COLO668 (cell line): ENCODE measurements around the gene SUMO2.

Source experiments
- DNase-seq: peaks from one replicate; lab custom pipeline; 2025; ENCODE audit not compliant: unreplicated experiment; lab: John Stamatoyannopoulos, UW

SUMO2 gene

DNA sequence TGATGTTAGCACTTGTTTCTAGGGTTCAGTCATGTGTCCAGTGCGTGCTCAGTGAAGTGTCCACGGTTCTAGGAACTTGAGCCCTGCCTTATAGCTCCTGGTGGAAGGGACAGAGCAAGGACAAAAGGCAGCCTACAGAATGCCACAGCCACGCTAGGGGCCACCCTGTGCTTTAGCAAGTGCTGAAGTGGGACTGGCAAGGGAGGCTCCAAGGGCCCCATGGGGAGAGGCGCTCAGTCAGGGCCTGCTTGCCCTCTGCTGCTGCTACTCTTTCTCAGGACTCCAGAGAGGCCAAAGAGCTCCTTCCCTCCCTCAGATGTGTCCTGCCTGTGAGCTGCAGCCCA, 58.0 kb downstream of the SUMO2 start:
- DNase-seq = peak; percentile 26

DNA sequence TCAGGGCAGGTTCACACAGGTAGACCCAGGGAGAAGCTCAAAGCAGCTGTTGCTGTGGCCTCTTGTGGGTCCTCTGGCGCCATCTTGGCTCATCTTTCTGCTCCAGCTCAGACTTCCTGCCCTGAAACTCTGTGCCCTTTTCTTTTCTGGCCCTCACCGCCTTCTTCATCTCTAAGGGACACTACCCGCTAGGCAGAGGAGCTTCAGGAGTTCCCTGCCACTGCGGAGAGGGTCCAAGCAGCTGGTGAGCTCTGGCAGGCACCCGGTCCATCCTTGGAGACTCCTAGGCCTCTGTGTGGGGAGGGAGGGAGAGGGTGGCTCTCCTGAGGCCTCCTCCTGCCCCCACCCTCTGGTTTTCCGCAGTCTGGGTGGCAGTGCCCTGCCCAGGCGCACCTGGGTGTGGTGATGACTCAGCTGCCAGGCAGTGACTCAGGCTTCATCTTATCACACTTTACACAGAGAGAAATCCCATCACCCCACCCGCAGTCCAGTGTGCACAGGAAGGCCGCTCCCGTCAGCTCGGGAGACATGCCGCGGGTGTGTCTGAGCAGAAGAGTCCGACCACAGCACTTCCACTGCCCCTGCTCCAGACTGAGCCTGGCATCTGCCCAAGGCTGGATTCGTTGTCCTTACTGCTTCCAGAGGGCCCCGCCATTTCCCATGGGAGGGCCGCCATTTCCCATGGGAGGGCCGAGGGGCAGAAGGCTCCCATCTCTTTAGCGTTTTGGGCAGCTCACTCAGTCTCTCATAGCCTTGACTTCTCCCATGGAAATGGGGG, 58.5 kb downstream of the SUMO2 start:
- peak; percentile 87 for DNase-seq

DNA sequence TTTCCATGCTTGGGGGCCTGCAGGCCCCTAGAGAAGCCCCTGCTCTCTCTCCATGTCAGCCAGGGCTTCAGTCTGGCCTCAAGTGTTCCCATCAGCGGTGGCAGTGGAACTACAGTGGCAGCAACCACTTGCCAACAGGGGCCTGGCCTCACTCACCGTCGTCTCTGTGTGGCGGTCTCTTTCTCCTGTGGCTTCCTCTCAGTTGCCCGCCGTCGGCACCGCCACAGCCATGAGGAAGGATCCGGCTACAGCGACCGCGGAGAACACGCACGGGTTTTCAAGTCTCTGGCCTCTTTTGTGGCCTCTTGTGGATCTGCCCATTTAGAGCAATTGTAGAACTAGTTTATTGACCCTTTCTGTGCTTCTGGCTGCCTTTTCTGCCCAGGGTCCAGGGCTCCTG, 64.5 kb downstream of the SUMO2 start:
- DNase-seq = no peak

DNA sequence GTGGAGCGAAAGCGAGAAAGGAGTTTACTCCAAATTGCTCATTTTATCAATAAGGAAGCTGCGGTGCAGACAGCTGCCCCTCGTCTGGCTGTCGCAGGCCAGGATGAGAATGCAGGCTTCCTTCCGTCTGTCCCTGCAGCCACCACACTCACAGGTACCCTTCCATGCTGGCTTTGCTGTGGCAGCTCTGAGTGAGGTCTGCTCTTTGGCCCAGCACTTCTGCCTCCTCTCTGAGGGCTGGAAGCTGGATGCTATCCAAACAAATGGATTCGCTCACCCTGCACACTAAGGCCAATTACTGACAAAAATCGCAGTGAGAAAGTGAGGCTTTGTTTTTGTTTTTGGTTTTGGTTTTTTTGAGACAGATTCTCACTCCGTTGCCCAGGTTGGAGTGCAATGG, 66.0 kb downstream of the SUMO2 start:
- no peak for DNase-seq
